COLO668 (cell line): ENCODE results near the gene NUTM2E.
"Not testable (repeated sequence)": the region's sequence is repeated elsewhere in the genome, so short reads cannot be mapped to it uniquely, and the experiment has no call there.

ENCODE experiments used
- DNase-seq: peaks from one replicate; lab custom pipeline; 2025; ENCODE audit not compliant: unreplicated experiment; lab: John Stamatoyannopoulos, UW

NUTM2E gene

GRCh38 chr10:79862803-79863202 is 36.3 kb downstream of the NUTM2E start:
- DNase-seq, result not testable (repeated sequence)

GRCh38 chr10:79866903-79867551 is 40.5 kb downstream of the NUTM2E start:
- not testable (repeated sequence) for DNase-seq

GRCh38 chr10:79868023-79868422 is 41.5 kb downstream of the NUTM2E start:
- DNase-seq, result not testable (repeated sequence)

GRCh38 chr10:79869439-79870097 is 43.0 kb downstream of the NUTM2E start:
- not testable (repeated sequence) for DNase-seq

- DNase-seq, result not testable (repeated sequence)
These were observed 45.2 kb downstream of the NUTM2E start for GRCh38 chr10:79871729-79872128.
